DOHH2 (cell line): ENCODE data around the gene ZNF74.

ENCODE experiments used
- H3F3A ChIP-seq: fragments of 200-600 bp; sonication (generic), shearing (Covaris generic); 2 replicates; pipeline ENCODE4 v1.6.0; 2016; ENCODE audit warnings: antibody characterized with exemption, mild to moderate bottlenecking; ENCODE audit not compliant: control insufficient read depth, insufficient read depth
- H3K27ac ChIP-seq: fragments of 200-600 bp; sonication (generic); 2 replicates; pipeline ENCODE4 v1.5.1; 2014; ENCODE audit warnings: low read depth, mild to moderate bottlenecking, low read length, moderate library complexity
- H3K27me3 ChIP-seq: fragments of 200-600 bp; sonication (generic); 2 replicates; pipeline ENCODE4 v1.6.1; 2014; ENCODE audit warnings: mild to moderate bottlenecking, low read length, mixed read lengths; ENCODE audit not compliant: control insufficient read depth
- H3K36me3 ChIP-seq: fragments of 200-600 bp; sonication (generic); 2 replicates; pipeline ENCODE4 v1.6.1; 2014; ENCODE audit warnings: mild to moderate bottlenecking, low read length, moderate library complexity, mixed read lengths; ENCODE audit not compliant: control insufficient read depth
- H3K4me1 ChIP-seq: fragments of 200-600 bp; sonication (generic); 2 replicates; pipeline ENCODE4 v1.6.1; 2014; ENCODE audit warnings: mild to moderate bottlenecking, low read length, mixed read lengths; ENCODE audit not compliant: control insufficient read depth
- H3K4me2 ChIP-seq: fragments of 200-600 bp; sonication (generic); 2 replicates; pipeline ENCODE4 v1.6.0; 2014; ENCODE audit warnings: mild to moderate bottlenecking, low read length, moderate library complexity
- H3K4me3 ChIP-seq: fragments of 200-600 bp; sonication (generic); 2 replicates; pipeline ENCODE4 v1.5.1; 2014; ENCODE audit warnings: mild to moderate bottlenecking, low read length, mixed read lengths
- H3K79me2 ChIP-seq: fragments of 200-600 bp; sonication (generic); 2 replicates; pipeline ENCODE4 v1.6.1; 2014; ENCODE audit warnings: mild to moderate bottlenecking, low read length, mixed read lengths; ENCODE audit not compliant: control insufficient read depth
- H3K9me2 ChIP-seq: fragments of 200-600 bp; sonication (generic); replicated peaks from 2 replicates; pipeline ENCODE4 v1.6.1; 2014; ENCODE audit warnings: mild to moderate bottlenecking, low read length, mixed read lengths; ENCODE audit not compliant: control insufficient read depth
- H3K9me3 ChIP-seq: fragments of 200-600 bp; sonication (generic); 2 replicates; pipeline ENCODE4 v1.6.1; 2014; ENCODE audit warnings: antibody characterized with exemption, low read length, mixed read lengths; ENCODE audit not compliant: control insufficient read depth, insufficient read depth
- H4K20me1 ChIP-seq: fragments of 200-600 bp; sonication (generic); 2 replicates; pipeline ENCODE4 v1.6.0; 2014; ENCODE audit warnings: low read depth, mild to moderate bottlenecking, antibody characterized with exemption, low read length, moderate library complexity; ENCODE audit not compliant: control insufficient read depth, insufficient read depth
- CTCF ChIP-seq: fragments of 200-600 bp; sonication (generic); IDR thresholded peaks from one replicate; pipeline ENCODE4 v1.5.1; 2014; ENCODE audit warnings: antibody characterized with exemption, mild to moderate bottlenecking, low read depth, low read length; ENCODE audit not compliant: poor library complexity, severe bottlenecking
- EZH2phosphoT487 ChIP-seq: fragments of 200-600 bp; sonication (generic); IDR thresholded peaks from 2 replicates; pipeline ENCODE4 v1.6.1; 2017; ENCODE audit warnings: borderline replicate concordance, mild to moderate bottlenecking, antibody characterized with exemption, low read length, moderate library complexity, mixed read lengths

Gene ZNF74

GRCh38 chr22:20427945-20428417 is 34.0 kb downstream of the ZNF74 start:
- no peak overlapping the region for H3K4me3 ChIP-seq
- no peaks in the 10 kb centered on the region for H3K36me3 ChIP-seq
- TF ChIP-seq CTCF (no peak), EZH2phosphoT487 (no peak)
- peaks cover 16% of the 10 kb centered on the region for H3K27me3 ChIP-seq
- H3K79me2 ChIP-seq = no peaks in the 10 kb centered on the region
- no peaks in the 10 kb centered on the region for H3F3A ChIP-seq
- no peak overlapping the region for H3K4me2 ChIP-seq
- no peak overlapping the region for H3K27ac ChIP-seq
- no peaks in the 10 kb centered on the region for H4K20me1 ChIP-seq
- no peaks in the 10 kb centered on the region; the same call in 1 of the 2 replicates for H3K4me1 ChIP-seq
- H3K9me2 ChIP-seq = no peaks in the 10 kb centered on the region
- no peaks in the 10 kb centered on the region for H3K9me3 ChIP-seq

- no peaks in the 10 kb centered on the region for H3K36me3 ChIP-seq
- H3K9me3 ChIP-seq = no peaks in the 10 kb centered on the region
- no peak for TF ChIP-seq EZH2phosphoT487
- TF ChIP-seq CTCF = no peak
- no peaks in the 10 kb centered on the region for H3F3A ChIP-seq
- H3K79me2 ChIP-seq = no peaks in the 10 kb centered on the region
- no peak overlapping the region for H3K27ac ChIP-seq
- peak overlapping the region; percentile 22; the same call in 1 of the 2 replicates for H3K4me3 ChIP-seq
- peak overlapping the region; percentile 40 for H3K4me2 ChIP-seq
- no peaks in the 10 kb centered on the region for H4K20me1 ChIP-seq
- H3K27me3 ChIP-seq = peaks cover 16% of the 10 kb centered on the region
- no peaks in the 10 kb centered on the region for H3K9me2 ChIP-seq
- no peaks in the 10 kb centered on the region; the same call in 1 of the 2 replicates for H3K4me1 ChIP-seq
Measured at GRCh38 chr22:20428496-20429253, 34.7 kb downstream of the ZNF74 start.

- peak overlapping the region; percentile 29 for H3K4me3 ChIP-seq
- TF ChIP-seq CTCF = no peak
- TF ChIP-seq EZH2phosphoT487 = no peak
- no peak overlapping the region for H3K27ac ChIP-seq
- H3K79me2 ChIP-seq = no peaks in the 10 kb centered on the region
- no peaks in the 10 kb centered on the region for H3K36me3 ChIP-seq
- H3K4me1 ChIP-seq = no peaks in the 10 kb centered on the region; the same call in 1 of the 2 replicates
- H3K9me3 ChIP-seq = no peaks in the 10 kb centered on the region
- H3K4me2 ChIP-seq = peak overlapping the region; percentile 40
- H3K27me3 ChIP-seq = peaks cover 16% of the 10 kb centered on the region
- H4K20me1 ChIP-seq = no peaks in the 10 kb centered on the region
- H3K9me2 ChIP-seq = no peaks in the 10 kb centered on the region
- H3F3A ChIP-seq = no peaks in the 10 kb centered on the region
Measured at GRCh38 chr22:20429254-20430100, 35.5 kb downstream of the ZNF74 start.
